Subcutaneous adipose tissue (tissue), 4 donors: Measurements from ENCODE around the gene ZNF101. TPM values are rescaled to one million over a fixed set of nuclear protein-coding genes. Genes with fewer than 3 reads are reported as not detected.

ENCODE experiments used
- total RNA-seq, 4 donors: library from RNA; depleted of rRNA; stranded (reverse); fragments of >200 nt; gene quantifications; one replicate each; pipeline ENCODE4 v1.1.0, GENCODE V29; 2016
- TF ChIP-seq, protein P1 (sequence below): fragments of 450-650 bp; IDR thresholded peaks from one replicate; pipeline ENCODE4 v1.5.1; 2016; ENCODE audit warnings: low read depth, mild to moderate bottlenecking, control low read depth, antibody characterized with exemption, moderate library complexity

ZNF101 gene
- total RNA-seq, 4 donors from 2014 or later: 4.5 to 11.6 (median 5.6) TPM

GRCh38 chr19:19634516-19635312, 33.9 kb upstream of the ZNF101 start:
- TF ChIP-seq, protein P1, sequence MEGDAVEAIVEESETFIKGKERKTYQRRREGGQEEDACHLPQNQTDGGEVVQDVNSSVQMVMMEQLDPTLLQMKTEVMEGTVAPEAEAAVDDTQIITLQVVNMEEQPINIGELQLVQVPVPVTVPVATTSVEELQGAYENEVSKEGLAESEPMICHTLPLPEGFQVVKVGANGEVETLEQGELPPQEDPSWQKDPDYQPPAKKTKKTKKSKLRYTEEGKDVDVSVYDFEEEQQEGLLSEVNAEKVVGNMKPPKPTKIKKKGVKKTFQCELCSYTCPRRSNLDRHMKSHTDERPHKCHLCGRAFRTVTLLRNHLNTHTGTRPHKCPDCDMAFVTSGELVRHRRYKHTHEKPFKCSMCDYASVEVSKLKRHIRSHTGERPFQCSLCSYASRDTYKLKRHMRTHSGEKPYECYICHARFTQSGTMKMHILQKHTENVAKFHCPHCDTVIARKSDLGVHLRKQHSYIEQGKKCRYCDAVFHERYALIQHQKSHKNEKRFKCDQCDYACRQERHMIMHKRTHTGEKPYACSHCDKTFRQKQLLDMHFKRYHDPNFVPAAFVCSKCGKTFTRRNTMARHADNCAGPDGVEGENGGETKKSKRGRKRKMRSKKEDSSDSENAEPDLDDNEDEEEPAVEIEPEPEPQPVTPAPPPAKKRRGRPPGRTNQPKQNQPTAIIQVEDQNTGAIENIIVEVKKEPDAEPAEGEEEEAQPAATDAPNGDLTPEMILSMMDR: no peak

- TF ChIP-seq, protein P1: no peak
Observed at GRCh38 chr19:19635313-19635702, 33.3 kb upstream of the ZNF101 start.

DNA sequence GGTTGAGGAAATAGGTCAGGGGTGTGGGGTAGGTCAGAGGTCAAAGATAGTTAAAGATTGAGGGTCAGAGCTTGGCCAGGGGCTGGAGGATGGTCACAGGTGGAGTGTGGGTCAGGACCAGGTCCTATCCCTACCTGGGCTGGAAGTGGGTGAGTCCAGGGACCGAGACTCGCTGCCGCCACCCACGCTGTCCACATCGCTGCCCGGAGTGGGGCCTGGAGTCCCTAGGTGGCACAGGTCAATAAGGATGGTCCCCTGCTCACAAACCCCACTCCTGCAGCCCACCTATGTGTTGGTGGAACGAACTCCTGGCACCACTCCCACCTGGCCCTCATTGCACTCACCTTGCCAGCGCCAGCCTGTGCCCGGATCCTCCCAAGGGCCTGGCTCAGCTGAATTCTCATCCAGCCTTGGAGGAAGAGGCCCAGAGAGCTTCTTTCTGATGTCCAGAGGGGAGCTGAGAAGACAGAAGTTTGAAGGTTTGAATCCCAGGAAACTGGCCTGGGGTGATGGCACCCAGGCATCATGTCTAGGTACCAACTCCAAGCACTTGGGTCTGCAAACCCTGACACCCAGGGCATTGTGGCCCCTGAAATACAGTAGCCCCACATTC, 32.0 kb upstream of the ZNF101 start:
- TF ChIP-seq, protein P1: no peak

- TF ChIP-seq, protein P1: no peak
Observed at GRCh38 chr19:19637186-19637522, 31.5 kb upstream of the ZNF101 start.

GRCh38 chr19:19637523-19638251, 31.0 kb upstream of the ZNF101 start:
- TF ChIP-seq, protein P1: no peak

GRCh38 chr19:19642506-19643157, 26.0 kb upstream of the ZNF101 start:
- TF ChIP-seq, protein P1: no peak
